GM19463 (cell line): ENCODE results near the gene PHC3.

Experiments used
- ATAC-seq: cut with Tn5 transposase; IDR thresholded peaks from one replicate; pipeline ENCODE4 v1.9.1; 2021; ENCODE audit warnings: mild to moderate bottlenecking, moderate library complexity; ENCODE audit not compliant: unreplicated experiment

The PHC3 gene

GRCh38 chr3:170079536-170080165, 101.9 kb downstream of the PHC3 start:
- ATAC-seq, result no peak

- no peak for ATAC-seq
Observed at GRCh38 chr3:170078620-170079281, 102.8 kb downstream of the PHC3 start.

GRCh38 chr3:170077361-170077760, 104.2 kb downstream of the PHC3 start:
- no peak for ATAC-seq

GRCh38 chr3:170076715-170077238, 104.8 kb downstream of the PHC3 start:
- no peak for ATAC-seq

GRCh38 chr3:170075441-170076091, 106.0 kb downstream of the PHC3 start:
- ATAC-seq, result no peak

GRCh38 chr3:170064108-170064507, 117.4 kb downstream of the PHC3 start:
- ATAC-seq, result no peak

- no peak for ATAC-seq
Observed at GRCh38 chr3:170063691-170064090, 117.8 kb downstream of the PHC3 start.

GRCh38 chr3:170062769-170063168, 118.8 kb downstream of the PHC3 start:
- no peak for ATAC-seq

- ATAC-seq, result no peak
Observed at GRCh38 chr3:170062068-170062467, 119.5 kb downstream of the PHC3 start.

- ATAC-seq, result no peak
Observed at GRCh38 chr3:170059447-170059846, 122.1 kb downstream of the PHC3 start.

- peak; percentile 13 for ATAC-seq
Observed at GRCh38 chr3:170058127-170058526, 123.4 kb downstream of the PHC3 start.

GRCh38 chr3:170057550-170057949, 124.0 kb downstream of the PHC3 start:
- no peak for ATAC-seq

- peak; percentile 87 for ATAC-seq
Observed at GRCh38 chr3:170056710-170057454, 124.7 kb downstream of the PHC3 start.

GRCh38 chr3:170055209-170055608, 126.3 kb downstream of the PHC3 start:
- peak; percentile 68 for ATAC-seq

- ATAC-seq, result no peak
Observed at GRCh38 chr3:170054204-170054603, 127.3 kb downstream of the PHC3 start.

- ATAC-seq, result no peak
Observed at GRCh38 chr3:170052398-170052797, 129.1 kb downstream of the PHC3 start.

- no peak for ATAC-seq
Observed at GRCh38 chr3:170050753-170051152, 130.8 kb downstream of the PHC3 start.

- ATAC-seq, result no peak
Observed at GRCh38 chr3:170049146-170050000, 132.2 kb downstream of the PHC3 start.

GRCh38 chr3:170047133-170047404, 134.5 kb downstream of the PHC3 start:
- no peak for ATAC-seq

- no peak for ATAC-seq
Observed at GRCh38 chr3:170046269-170047132, 135.0 kb downstream of the PHC3 start.
